ENCODE results near the gene STIL. TPM values are rescaled to one million over a fixed set of nuclear protein-coding genes. Genes with fewer than 3 reads are reported as not detected.
A peak's percentile ranks its signal among the peaks of the same experiment; 100 is the strongest.

STIL gene
- total RNA-seq, 1 donor from 2014 or later: 25.8 TPM

GRCh38 chr1:47229031-47229885, 84.7 kb downstream of the STIL start:
- Mint-ChIP-seq H3K36me3 (ENCODE audit: low read depth) (peaks cover 3% of the 10 kb centered on the region), H3K27ac (peak overlapping the region; percentile 61), H3K27me3 (ENCODE audit: insufficient read depth) (peaks cover 80% of the 10 kb centered on the region), H3K4me3 (no peak overlapping the region), H3K4me1 (ENCODE audit: low read depth) (peaks cover 20% of the 10 kb centered on the region), H3K9me3 (no peaks in the 10 kb centered on the region)
- intact Hi-C loops (cut with micrococcal nuclease): loop anchor here (2.0 to 5.0 kb wide), 2 partner anchors 208 to 737 kb away; no protein-coding TSS in a partner anchor
- no peak for DNase-seq (ENCODE audit: low spot score)

GRCh38 chr1:47228644-47229030, 85.3 kb downstream of the STIL start:
- Mint-ChIP-seq H3K9me3 (no peaks in the 10 kb centered on the region), H3K4me1 (ENCODE audit: low read depth) (peaks cover 20% of the 10 kb centered on the region), H3K4me3 (no peak overlapping the region), H3K36me3 (ENCODE audit: low read depth) (peaks cover 3% of the 10 kb centered on the region), H3K27me3 (ENCODE audit: insufficient read depth) (peaks cover 74% of the 10 kb centered on the region), H3K27ac (no peak overlapping the region)
- intact Hi-C loops (cut with micrococcal nuclease): loop anchor here (2.0 to 5.0 kb wide), 2 partner anchors 208 to 736 kb away; no protein-coding TSS in a partner anchor
- DNase-seq (ENCODE audit: low spot score): no peak

DNA sequence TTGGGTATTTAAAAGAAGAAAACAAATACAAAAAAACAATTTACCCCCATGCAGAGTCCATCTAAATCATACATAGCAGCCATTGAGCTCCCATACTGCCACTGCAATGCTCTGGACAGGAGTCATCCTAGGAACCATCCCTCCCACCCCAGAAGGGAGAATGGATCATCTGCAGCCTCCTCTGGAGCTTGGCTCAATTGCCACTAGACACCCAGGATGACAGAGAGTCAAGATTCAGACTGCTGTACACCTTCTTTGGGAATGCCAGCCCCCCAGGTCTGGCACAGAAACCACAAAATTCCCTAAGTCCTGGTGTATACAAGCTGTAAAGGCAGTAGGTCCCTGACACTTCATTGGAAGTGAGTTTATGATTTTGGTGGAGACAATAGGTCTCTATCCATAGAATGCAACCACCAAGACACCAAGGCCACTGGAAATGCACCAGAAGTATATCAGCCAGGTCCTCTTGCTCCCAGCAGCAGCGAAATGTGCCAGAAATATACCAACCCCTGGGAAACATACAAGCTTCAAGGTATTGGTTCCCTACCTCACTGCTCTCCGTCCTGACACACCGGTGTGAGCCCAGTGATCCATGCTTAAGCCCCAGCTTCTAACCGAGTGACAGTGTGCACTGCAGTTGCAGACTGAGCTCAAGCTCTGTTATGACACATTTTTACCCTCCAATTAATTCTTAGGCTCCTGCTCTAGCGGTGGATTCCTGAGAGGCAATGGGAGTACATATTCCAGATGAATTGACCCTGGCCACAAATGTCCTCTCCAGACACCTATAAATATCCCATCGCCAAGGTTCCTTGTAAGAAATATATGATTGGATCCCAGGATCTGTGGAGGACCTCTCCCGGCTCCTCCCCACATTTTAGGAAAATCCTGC, 86.4 kb downstream of the STIL start:
- Mint-ChIP-seq H3K4me3 (no peak overlapping the region), H3K27ac (no peak overlapping the region), H3K9me3 (no peaks in the 10 kb centered on the region), H3K27me3 (ENCODE audit: insufficient read depth) (peaks cover 63% of the 10 kb centered on the region), H3K36me3 (ENCODE audit: low read depth) (peaks cover 3% of the 10 kb centered on the region), H3K4me1 (ENCODE audit: low read depth) (peaks cover 17% of the 10 kb centered on the region)
- DNase-seq (ENCODE audit: low spot score): no peak
- intact Hi-C loops (cut with micrococcal nuclease): loop anchor here (2.0 to 5.0 kb wide), 2 partner anchors 209 to 735 kb away; no protein-coding TSS in a partner anchor

- peaks cover 12% of the 10 kb centered on the region for H3K4me1 Mint-ChIP-seq (ENCODE audit: low read depth)
- H3K4me3 Mint-ChIP-seq: no peak overlapping the region
- intact Hi-C loops (cut with micrococcal nuclease): loop anchor here (5.0 kb wide), 1 partner anchor 735 kb away; no protein-coding TSS in a partner anchor
- no peak for DNase-seq (ENCODE audit: low spot score)
- H3K27me3 Mint-ChIP-seq (ENCODE audit: insufficient read depth): peaks cover 57% of the 10 kb centered on the region
- H3K36me3 Mint-ChIP-seq (ENCODE audit: low read depth): peaks cover 3% of the 10 kb centered on the region
- no peak overlapping the region for H3K27ac Mint-ChIP-seq
- no peaks in the 10 kb centered on the region for H3K9me3 Mint-ChIP-seq
Observed at GRCh38 chr1:47226839-47227215, 87.1 kb downstream of the STIL start.

GRCh38 chr1:47226121-47226838, 87.7 kb downstream of the STIL start:
- intact Hi-C loops (cut with micrococcal nuclease): loop anchor here (5.0 kb wide), 1 partner anchor 734 kb away; no protein-coding TSS in a partner anchor
- H3K4me3 Mint-ChIP-seq: no peak overlapping the region
- no peaks in the 10 kb centered on the region for H3K36me3 Mint-ChIP-seq (ENCODE audit: low read depth)
- peaks cover 52% of the 10 kb centered on the region for H3K27me3 Mint-ChIP-seq (ENCODE audit: insufficient read depth)
- no peaks in the 10 kb centered on the region for H3K9me3 Mint-ChIP-seq
- H3K27ac Mint-ChIP-seq: no peak overlapping the region
- peaks cover 7% of the 10 kb centered on the region for H3K4me1 Mint-ChIP-seq (ENCODE audit: low read depth)
- DNase-seq (ENCODE audit: low spot score): no peak

- intact Hi-C loops (cut with micrococcal nuclease): loop anchor here (5.0 kb wide), 1 partner anchor 733 kb away; no protein-coding TSS in a partner anchor
- Mint-ChIP-seq H3K4me1 (ENCODE audit: low read depth) (peaks cover 6% of the 10 kb centered on the region), H3K9me3 (no peaks in the 10 kb centered on the region), H3K36me3 (ENCODE audit: low read depth) (no peaks in the 10 kb centered on the region), H3K27me3 (ENCODE audit: insufficient read depth) (peaks cover 48% of the 10 kb centered on the region), H3K27ac (no peak overlapping the region), H3K4me3 (no peak overlapping the region)
- DNase-seq (ENCODE audit: low spot score): no peak
Observed at GRCh38 chr1:47225430-47226100, 88.4 kb downstream of the STIL start.

DNA sequence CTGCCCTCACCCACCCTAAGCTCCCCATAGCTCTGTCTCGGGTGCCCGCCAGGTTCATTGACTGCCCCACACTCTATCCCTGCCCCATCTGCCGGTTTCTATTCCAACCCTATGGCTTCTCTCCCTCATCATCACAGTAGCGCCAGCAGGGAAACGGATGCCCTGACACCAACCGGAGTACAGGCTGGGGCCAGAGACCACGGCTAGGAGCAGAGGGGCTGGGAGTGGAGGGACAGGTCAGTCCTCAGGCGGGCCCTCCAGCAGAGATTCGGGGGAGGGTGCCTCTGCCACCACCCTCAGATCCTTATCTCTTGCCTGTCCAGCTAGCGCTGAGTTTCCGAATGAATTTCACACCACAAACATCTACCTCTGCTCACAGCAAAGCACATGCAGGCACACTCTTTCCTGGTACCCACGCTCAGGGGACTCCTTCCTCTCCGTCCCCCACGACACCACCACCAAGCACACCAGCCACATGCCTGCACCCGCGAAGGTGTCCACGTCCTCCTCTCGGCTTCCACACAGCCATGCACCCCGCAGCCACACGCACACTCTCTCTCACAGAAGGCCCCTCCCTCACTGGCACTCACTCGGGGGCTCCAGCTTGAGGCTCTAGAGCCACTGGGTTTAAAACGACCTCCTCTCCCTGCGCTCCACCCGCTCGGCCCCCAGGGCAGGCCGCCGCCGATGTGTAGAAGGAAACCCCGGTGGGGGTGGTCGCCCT, 89.1 kb downstream of the STIL start:
- peaks cover 6% of the 10 kb centered on the region for H3K4me1 Mint-ChIP-seq (ENCODE audit: low read depth)
- no peaks in the 10 kb centered on the region for H3K36me3 Mint-ChIP-seq (ENCODE audit: low read depth)
- peaks cover 40% of the 10 kb centered on the region for H3K27me3 Mint-ChIP-seq (ENCODE audit: insufficient read depth)
- no peak for DNase-seq (ENCODE audit: low spot score)
- H3K4me3 Mint-ChIP-seq: no peak overlapping the region
- no peaks in the 10 kb centered on the region for H3K9me3 Mint-ChIP-seq
- intact Hi-C loops (cut with micrococcal nuclease): loop anchor here (5.0 kb wide), 1 partner anchor 733 kb away; no protein-coding TSS in a partner anchor
- no peak overlapping the region for H3K27ac Mint-ChIP-seq

DNA sequence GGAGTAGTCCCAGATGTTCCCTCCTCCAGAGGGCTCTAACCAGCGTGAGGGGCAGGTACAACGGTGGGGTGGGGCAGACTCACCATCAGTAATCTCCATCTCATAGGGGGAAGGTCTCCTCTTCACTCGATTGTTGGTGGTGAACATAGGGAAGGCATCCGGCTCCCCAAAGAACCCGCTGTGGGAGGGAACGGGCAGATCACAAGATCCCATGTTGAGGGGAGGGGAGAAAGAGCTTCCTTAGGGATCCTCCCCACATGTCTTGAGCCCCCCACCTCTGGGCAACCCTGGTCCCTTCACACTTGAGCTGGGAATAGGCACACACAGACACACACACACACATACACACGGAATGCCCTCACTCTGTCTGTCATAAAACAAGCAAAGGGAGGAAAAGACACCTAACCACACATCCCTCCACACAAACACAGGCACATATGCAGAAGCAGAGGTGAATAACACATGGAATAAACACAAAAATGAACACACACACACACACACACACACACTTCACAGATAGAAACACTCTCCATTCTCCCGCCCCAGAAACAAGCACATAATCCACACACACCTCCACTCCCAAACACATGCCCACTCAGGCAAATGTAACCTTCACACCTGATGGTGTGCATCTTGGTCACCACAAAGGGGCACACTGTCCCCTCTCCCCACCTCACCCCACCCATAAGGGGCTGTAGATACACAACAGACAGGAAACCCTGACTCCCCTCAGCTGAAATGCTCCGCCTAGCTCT, 89.8 kb downstream of the STIL start:
- no peak for DNase-seq (ENCODE audit: low spot score)
- Mint-ChIP-seq H3K9me3 (no peaks in the 10 kb centered on the region), H3K4me3 (no peak overlapping the region), H3K4me1 (ENCODE audit: low read depth) (peaks cover 6% of the 10 kb centered on the region), H3K27ac (no peak overlapping the region), H3K27me3 (ENCODE audit: insufficient read depth) (peaks cover 33% of the 10 kb centered on the region), H3K36me3 (ENCODE audit: low read depth) (no peaks in the 10 kb centered on the region)
- intact Hi-C loops (cut with micrococcal nuclease): no loop called here

DNA sequence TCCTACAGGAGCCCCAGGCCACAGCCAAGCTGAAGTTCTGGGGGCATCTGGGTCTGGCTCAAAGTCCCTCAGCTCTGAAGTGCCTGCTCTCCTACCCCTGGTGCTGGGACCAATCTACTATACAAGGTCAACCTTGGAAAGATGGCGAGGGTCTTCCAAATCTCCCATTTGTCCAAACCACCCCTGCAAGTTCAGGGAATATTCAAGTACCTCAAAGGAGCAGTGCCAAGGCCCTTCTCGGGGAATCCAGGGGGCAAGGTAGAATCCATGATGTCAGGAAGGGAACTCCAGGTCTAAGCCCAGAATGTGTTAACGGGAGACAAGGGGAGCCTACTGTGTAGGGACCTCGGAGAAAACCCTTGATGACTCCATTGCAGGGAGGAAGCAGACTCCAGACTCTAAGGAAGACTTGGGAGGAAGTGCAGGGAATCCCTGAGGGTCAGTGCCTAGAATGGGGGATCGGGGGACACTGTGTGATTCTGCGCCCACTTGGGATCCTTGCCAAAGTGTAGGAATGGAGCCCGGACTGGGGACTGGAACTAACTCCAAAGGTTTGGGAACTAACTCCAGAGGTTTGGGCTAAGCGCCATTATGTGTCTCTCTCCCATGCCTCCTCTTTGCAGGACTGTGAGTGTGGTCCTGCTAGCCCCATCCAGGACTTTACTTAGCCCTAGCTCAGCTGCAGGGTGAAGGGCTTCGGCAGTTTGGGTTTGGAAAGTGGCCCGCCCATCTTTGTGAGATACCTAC, 90.6 kb downstream of the STIL start:
- Mint-ChIP-seq H3K4me3 (no peak overlapping the region), H3K36me3 (ENCODE audit: low read depth) (no peaks in the 10 kb centered on the region)
- intact Hi-C loops (cut with micrococcal nuclease): no loop called here

DNA sequence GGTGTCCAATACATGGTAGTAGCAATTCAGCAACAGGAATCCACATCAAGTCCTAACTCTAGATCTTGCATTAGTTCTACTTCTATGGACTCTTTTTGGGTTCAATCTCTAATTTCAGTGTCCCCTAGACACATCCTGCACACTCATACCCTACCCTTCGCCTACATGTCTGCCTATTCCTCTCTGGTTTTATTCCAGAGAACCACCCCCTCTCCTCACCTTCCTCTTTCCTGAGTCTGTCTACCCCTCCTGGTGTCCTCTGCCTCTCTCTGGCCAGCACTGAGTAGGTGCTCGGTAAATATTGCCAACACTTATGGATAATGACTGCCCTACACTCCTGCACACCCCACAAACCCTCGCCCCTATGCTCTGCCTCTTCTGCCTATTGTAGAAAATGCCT, 91.5 kb downstream of the STIL start:
- DNase-seq (ENCODE audit: low spot score): no peak
- peaks cover 19% of the 10 kb centered on the region for H3K27me3 Mint-ChIP-seq (ENCODE audit: insufficient read depth)

More for the DNA sequence above, 90.6 kb downstream of the STIL start:
- Mint-ChIP-seq H3K9me3 (no peaks in the 10 kb centered on the region), H3K27me3 (ENCODE audit: insufficient read depth) (peaks cover 28% of the 10 kb centered on the region), H3K27ac (no peak overlapping the region), H3K4me1 (ENCODE audit: low read depth) (peaks cover 6% of the 10 kb centered on the region)
- no peak for DNase-seq (ENCODE audit: low spot score)

More for the DNA sequence above, 91.5 kb downstream of the STIL start:
- no peaks in the 10 kb centered on the region for H3K36me3 Mint-ChIP-seq (ENCODE audit: low read depth)
- peaks cover 6% of the 10 kb centered on the region for H3K4me1 Mint-ChIP-seq (ENCODE audit: low read depth)
- intact Hi-C loops (cut with micrococcal nuclease): no loop called here
- H3K4me3 Mint-ChIP-seq: no peak overlapping the region
- no peak overlapping the region for H3K27ac Mint-ChIP-seq
- no peaks in the 10 kb centered on the region for H3K9me3 Mint-ChIP-seq
